GM18907 (cell line): ENCODE data around the gene RTTN.
A peak's percentile ranks its signal among the peaks of the same experiment; 100 is the strongest.

Experiments
- ATAC-seq: cut with Tn5 transposase; IDR thresholded peaks from one replicate; pipeline ENCODE4 v1.9.1; 2021; ENCODE audit warnings: mild to moderate bottlenecking, moderate library complexity; ENCODE audit not compliant: unreplicated experiment

RTTN gene

GRCh38 chr18:70158992-70159717 lies 46.3 kb downstream of the RTTN start:
- peak; percentile 88 for ATAC-seq

GRCh38 chr18:70156886-70157285 lies 48.6 kb downstream of the RTTN start:
- ATAC-seq = no peak

DNA sequence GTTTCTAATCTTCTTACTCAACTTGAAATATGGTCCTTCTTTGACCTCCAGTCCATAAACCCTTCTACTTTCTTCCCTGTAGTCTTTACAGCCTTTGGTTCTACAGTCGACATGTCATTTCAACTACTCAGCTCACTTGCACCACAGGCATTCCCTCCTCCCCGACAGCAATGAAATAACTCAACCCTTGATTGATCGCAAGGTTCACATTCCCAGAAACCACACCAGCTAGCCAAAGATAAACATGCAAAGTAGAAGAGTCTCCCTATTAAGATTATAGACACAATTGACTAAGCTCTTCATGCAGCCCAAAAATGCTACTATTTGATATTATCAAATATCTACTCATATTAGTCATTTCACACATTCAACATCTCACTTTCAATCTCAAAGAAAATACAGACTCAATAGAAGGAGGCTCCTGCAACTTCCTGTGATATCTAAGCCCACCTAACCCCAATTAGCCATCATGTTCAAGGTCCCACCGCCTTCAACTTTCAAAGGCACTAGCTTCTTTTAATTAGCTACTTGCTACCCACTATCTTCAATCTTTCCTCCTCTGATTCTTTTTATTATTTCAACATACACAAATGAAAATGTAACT lies 50.8 kb downstream of the RTTN start:
- ATAC-seq = no peak

DNA sequence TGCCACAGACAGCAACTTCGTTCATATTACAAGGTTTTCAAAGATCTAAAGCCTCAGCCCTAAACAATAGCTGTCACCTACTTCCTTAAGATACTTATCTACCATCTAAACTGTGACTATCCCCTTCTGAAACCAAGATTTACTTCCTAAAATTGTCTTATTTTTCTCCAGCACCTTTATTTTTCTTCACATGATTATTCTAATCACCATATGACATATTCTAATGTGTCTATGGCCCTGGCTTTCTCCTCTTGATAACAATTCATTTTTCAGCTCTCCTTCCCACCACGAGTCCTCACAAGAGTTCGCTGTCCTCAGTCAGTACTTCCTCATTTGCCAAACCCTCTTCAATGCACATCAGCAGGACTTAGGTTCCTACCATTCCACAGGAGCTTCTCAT lies 53.9 kb downstream of the RTTN start:
- no peak for ATAC-seq

DNA sequence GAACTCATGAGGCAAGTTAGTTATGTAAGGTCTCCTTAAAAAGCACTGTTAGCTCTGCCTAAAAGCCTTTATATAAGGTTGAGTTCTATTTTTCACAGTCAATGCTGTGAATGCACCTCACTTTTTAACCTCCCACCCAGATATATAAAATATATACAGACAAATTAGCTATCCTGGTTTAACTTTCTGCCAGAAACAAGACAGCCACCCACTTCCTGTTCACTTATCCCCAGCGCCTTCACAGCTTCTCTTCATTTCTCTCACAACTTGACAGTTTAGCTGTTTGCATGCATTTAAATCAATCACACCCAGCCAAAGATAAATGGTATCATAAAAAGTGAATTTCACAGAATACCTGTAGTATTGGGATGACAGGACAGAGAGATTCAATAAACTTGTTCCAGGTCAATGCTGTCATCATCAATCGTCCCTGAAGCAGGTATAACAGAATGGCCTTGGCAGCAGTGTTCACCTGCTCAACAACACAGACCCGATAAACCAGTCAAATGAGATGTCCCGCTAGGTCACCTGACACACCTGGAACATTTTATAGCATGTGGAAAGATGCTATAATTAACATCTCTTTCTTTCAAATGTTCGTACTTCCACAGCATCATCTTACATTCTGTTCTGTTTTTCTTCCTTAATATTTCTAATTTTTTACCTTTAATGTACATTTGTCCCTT lies 55.7 kb downstream of the RTTN start:
- no peak for ATAC-seq

- ATAC-seq = no peak
These were observed 56.3 kb downstream of the RTTN start for GRCh38 chr18:70149156-70149555.

DNA sequence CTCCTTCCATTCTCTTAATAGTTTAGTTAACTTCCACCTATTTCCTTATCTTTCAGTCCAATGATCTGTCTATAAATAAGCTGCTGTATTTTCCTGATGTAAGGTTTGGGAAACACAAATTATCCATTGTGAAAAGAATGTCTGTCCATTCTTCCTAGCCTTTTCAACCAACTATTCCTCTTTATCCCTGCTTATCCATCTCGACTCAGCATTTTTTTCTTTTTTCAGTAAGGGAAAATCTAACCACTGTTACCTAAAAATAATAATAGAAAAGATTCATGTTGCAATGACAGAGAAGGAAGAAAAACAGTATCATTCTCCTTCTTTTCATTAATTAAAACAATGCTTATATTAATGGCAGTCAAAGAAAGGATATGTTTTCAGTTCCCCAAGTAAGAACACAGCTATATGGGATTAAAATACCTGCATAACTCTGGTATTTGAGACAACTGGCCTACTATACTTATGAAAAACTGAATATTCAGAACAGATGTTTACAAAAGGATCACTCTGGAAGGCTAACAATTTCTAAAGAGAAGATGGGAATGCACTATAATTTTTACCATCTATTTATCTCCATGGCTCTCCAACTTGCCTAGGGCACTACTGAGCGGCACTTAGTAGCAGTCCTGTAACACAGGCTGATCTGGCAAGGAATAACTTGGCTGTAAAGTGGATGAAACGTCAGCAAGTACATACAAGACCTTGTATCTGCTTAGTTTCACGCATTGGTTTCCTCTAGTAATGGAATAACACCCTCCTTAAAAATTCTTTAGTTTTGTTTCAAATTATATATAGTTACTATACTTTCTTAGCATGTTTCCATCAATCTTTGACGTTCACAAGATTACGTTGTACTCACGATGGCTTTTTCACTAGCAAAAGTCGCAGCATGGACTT lies 57.2 kb downstream of the RTTN start:
- ATAC-seq = no peak

- ATAC-seq = no peak
These were observed 59.3 kb downstream of the RTTN start for GRCh38 chr18:70146174-70146573.

DNA sequence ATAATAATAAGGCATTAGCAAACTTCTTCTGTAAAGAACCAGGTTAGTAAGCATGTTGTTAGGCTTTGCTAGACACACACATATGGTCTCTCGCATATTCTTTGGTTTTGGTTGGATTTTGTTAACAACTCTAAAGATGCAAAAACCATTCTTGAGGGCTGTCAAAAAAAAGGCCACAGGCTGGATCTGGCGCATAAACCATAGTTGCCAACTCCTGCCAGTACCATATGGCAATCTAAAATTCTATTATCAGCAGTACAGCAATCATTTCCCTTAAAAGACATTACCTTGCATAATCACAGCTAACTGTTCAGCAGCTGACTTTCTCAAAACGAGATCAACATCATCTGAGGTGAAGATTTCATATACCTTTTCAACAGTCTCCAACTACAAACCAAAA lies 63.5 kb downstream of the RTTN start:
- ATAC-seq = no peak

DNA sequence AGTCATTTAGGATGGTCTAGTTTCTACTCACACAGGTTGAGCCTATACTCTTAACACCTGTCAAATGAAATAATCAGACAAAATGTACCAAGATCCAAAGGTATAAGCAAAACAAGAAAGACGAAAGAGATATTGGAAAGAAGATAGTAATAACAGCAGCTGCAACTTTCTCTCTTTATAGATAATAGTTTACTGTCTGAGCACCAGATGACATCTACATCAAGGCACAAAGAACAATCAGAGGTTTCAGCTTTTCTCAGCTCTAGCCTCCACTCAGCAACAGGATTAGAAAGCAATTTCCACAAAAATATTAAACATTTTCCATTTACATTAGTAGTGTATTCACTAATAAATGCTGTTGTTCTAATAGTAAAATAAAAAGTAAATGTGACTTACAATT lies 66.3 kb downstream of the RTTN start:
- no peak for ATAC-seq

DNA sequence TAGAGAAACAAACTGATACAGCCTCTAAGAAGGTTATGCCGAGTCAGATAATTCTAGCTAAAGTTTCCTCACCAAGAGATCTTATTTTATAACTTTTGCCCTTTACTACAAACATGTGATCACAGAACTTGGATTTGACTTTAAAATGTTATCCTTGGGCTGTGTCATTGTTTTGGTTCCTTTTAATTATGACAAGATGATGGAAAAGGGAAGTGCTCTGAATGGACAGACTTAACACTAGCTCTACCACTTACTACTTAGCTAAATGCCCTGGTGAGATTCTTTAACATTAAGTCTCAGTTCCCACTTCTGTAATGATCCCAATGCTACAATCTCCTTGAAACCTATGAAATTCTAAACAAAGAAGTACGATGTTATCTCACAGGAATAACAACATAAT lies 69.9 kb downstream of the RTTN start:
- no peak for ATAC-seq

GRCh38 chr18:70132999-70133398 lies 72.5 kb downstream of the RTTN start:
- no peak for ATAC-seq

DNA sequence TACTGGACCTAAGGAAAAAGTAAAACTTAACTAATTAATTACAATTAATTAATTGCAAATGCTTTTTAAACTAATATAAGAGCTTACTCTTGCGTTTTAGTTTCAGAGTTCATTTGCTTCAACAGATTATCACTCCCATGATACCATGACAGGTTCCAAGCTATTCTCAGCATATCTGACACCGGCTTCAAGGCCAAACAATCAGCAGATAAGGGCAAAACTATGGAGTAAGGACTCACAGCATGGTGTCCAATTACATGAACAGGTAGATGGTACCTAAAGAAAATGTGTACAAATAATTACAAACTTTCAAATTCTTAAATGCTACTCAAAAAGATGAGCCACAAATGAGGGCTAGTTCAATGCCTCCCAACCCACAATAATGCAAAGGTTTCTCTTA lies 77.2 kb downstream of the RTTN start:
- ATAC-seq = no peak

GRCh38 chr18:70127359-70127758 lies 78.1 kb downstream of the RTTN start:
- ATAC-seq = no peak

DNA sequence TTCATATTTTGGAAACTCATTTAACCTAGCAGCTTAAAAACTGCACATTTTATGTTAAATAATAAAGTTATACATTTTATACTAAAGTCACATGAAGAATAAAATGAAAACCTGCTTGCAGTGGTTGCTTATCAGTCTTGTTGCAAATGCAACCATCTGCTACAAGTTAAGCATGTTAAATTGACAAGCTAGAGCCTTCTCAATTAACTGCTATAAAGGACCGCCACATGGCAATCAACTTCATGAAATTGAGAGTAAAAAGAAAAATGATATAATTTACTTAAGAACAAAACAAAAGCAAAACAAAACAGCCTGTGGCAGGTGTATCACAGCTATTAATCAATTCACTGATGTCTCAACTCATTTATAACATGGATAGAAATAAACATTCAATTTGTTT lies 78.7 kb downstream of the RTTN start:
- ATAC-seq = no peak

- no peak for ATAC-seq
These were observed 81.3 kb downstream of the RTTN start for GRCh38 chr18:70124139-70124538.

DNA sequence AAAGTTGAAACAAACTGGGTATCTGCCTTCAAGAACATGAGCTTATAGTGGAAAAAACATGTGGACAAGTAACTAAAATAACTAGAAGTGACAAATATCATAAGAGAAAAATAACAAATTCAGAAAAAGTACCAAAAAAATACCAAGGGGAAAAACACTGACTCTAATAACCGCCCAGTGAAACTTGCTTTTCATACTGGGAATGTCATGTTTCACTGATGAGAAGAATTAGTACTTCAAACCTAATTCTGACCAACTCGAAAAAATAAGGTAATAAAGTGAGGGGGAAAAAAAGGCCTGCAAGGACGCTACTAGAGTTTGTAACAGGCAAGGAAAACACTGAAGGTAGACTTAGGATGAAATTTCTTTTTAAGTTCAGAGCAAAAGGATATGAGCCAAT lies 83.6 kb downstream of the RTTN start:
- ATAC-seq = peak; percentile 52

DNA sequence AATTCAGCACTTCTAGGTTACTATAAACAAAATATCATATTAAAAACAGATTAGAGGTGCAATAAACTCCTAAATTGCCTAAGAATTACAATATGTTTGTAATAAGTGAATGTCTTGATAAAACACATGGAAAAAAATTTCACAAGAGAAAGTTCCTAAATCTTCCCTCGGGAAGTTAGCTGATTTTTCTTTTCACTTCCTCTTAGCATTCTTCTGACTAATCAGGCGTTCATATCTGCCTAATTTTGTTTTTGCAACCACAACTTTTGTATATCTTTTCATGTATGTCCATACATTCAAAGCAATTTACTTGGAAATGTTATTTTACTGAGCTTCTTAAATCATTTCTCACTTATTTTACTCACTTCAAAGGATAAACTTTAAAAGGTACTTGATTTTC lies 88.5 kb downstream of the RTTN start:
- ATAC-seq = no peak

DNA sequence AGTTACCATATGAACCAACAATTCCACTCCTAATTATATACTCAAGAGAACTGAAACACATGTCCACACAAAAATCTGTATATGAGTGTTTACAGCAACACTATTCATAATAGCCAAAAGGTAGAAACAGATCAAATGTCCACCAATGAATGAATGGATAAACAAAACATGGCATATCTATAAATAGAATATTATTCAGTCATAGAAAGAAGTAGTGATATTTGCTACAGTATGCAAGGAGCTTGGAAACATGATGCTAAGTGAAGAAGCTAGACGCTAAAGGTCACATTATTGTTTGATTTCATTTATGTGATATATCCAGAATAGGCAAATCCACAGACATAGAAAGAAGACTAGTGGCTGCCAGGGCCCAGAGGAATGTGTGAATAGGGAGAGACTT lies 92.0 kb downstream of the RTTN start:
- ATAC-seq = no peak

DNA sequence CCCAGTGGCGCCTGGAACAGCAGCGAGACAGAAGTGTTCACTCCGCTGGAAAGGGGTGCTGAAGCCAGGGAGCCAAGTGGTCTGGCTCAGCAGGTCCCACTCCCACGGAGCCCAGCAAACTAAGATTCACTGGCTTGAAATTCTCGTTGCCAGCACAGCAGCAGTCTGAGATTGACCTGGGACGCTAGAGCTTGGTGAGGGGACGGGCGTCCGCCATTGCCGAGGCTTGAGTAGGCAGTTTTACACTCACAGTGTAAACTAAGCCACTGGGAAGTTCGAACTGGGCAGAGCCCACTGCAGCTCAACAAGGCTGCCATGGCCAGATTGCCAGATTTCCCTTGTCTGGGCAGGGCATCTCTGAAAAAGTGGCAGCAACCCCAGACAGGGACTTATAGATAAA lies 94.8 kb downstream of the RTTN start:
- no peak for ATAC-seq

DNA sequence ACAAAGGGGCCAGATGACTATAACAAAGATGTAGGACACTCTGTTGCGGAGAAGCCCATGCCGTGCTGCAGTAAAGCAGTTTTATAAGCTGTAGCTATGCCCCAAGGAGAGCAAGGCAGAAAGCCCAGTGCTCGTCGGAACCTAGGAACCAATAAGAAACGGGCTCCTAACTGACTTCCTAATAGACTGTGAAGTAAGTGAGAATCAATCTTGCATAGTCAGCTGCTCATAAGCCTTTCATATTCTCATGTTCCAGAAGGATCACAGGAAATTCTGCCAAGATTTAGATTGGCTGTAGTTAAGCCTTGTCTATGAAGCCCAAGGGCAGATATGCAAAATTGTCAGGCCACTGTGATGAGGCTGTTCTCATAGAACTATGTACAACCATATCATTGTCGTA lies 98.4 kb downstream of the RTTN start:
- no peak for ATAC-seq
